GM23338 (cell line): ENCODE results near the gene PTPDC1. TPM values are rescaled to one million over a fixed set of nuclear protein-coding genes. Genes with fewer than 3 reads are reported as not detected.

ENCODE experiments used
- ATAC-seq: fragments of 200-7000 bp; cut with Tn5 transposase; 3 replicates; pipeline ENCODE4 v1.9.1; 2020
- DNase-seq: peaks from one replicate; pipeline ENCODE4 v3.0.0-alpha.2; 2015; ENCODE audit warnings: low spot score
- H2AFZ ChIP-seq: fragments of 200-600 bp; sonication (generic); 2 replicates; pipeline ENCODE4 v1.8.0; 2016; ENCODE audit warnings: antibody characterized with exemption, mild to moderate bottlenecking, moderate library complexity
- H3F3A ChIP-seq: fragments of 200-600 bp; sonication (generic); replicated peaks from 2 replicates; pipeline ENCODE4 v1.8.0; 2017; ENCODE audit warnings: antibody characterized with exemption, mixed run types, low read depth
- H3K27ac ChIP-seq: fragments of 200-600 bp; sonication (generic); 2 replicates; pipeline ENCODE4 v1.6.1; 2016; ENCODE audit warnings: low read depth
- H3K27me3 ChIP-seq: fragments of 200-600 bp; sonication (generic); 2 replicates; pipeline ENCODE4 v1.8.0; 2016; ENCODE audit warnings: mild to moderate bottlenecking, mixed run types, moderate library complexity; ENCODE audit not compliant: insufficient read depth
- H3K36me3 ChIP-seq: fragments of 200-600 bp; sonication (generic); 2 replicates; pipeline ENCODE4 v1.8.0; 2016; ENCODE audit warnings: mild to moderate bottlenecking; ENCODE audit not compliant: insufficient read depth
- H3K4me1 ChIP-seq: fragments of 200-600 bp; sonication (generic); 2 replicates; pipeline ENCODE4 v1.8.0; 2016; ENCODE audit warnings: mild to moderate bottlenecking, moderate library complexity; ENCODE audit not compliant: insufficient read depth
- H3K4me2 ChIP-seq: fragments of 200-600 bp; sonication (generic); 2 replicates; pipeline ENCODE4 v1.7.1; 2017; ENCODE audit warnings: mixed run types
- H3K4me3 ChIP-seq: fragments of 200-600 bp; sonication (generic); 2 replicates; pipeline ENCODE4 v1.6.1; 2016; ENCODE audit warnings: mixed run types
- H3K79me2 ChIP-seq: fragments of 200-600 bp; sonication (generic); replicated peaks from 2 replicates; pipeline ENCODE4 v1.8.0; 2017; ENCODE audit warnings: mild to moderate bottlenecking; ENCODE audit not compliant: insufficient read depth
- H3K9me2 ChIP-seq: fragments of 200-600 bp; sonication (generic); 2 replicates; pipeline ENCODE4 v1.8.0; 2017; ENCODE audit not compliant: insufficient read depth
- H4K20me1 ChIP-seq: fragments of 200-600 bp; sonication (generic); replicated peaks from 2 replicates; pipeline ENCODE4 v1.8.0; 2017; ENCODE audit warnings: mild to moderate bottlenecking; ENCODE audit not compliant: insufficient read depth
- H3K27ac Mint-ChIP-seq: 2 replicates; pipeline ENCODE4 v1.8.0; 2020; ENCODE audit warnings: inconsistent platforms, mild to moderate bottlenecking, moderate library complexity, mixed read lengths
- H3K27me3 Mint-ChIP-seq: 3 replicates; pipeline ENCODE4 v1.8.0; 2022; ENCODE audit warnings: low read depth, mild to moderate bottlenecking, moderate library complexity, mixed read lengths, inconsistent platforms; ENCODE audit not compliant: insufficient read depth, poor library complexity
- H3K36me3 Mint-ChIP-seq: 3 replicates; pipeline ENCODE4 v1.8.0; 2021; ENCODE audit warnings: low read depth, mild to moderate bottlenecking, inconsistent platforms, moderate library complexity, mixed read lengths
- H3K4me1 Mint-ChIP-seq: 3 replicates; pipeline ENCODE4 v1.8.0; 2020; ENCODE audit warnings: mild to moderate bottlenecking, inconsistent platforms, mixed read lengths
- H3K4me3 Mint-ChIP-seq: 3 replicates; pipeline ENCODE4 v1.8.0; 2021; ENCODE audit warnings: moderate library complexity, mild to moderate bottlenecking, inconsistent platforms, mixed read lengths
- H3K9me3 Mint-ChIP-seq: 3 replicates; pipeline ENCODE4 v1.8.0; 2020; ENCODE audit warnings: moderate library complexity, mild to moderate bottlenecking, inconsistent platforms, mixed read lengths
- EZH2 ChIP-seq: fragments of 200-600 bp; sonication (generic); IDR thresholded peaks from one replicate; pipeline ENCODE4 v1.8.0; 2017; ENCODE audit warnings: antibody characterized with exemption, mild to moderate bottlenecking, low read depth; ENCODE audit not compliant: unreplicated experiment
- EZH2phosphoT487 ChIP-seq: fragments of 200-600 bp; sonication (generic); IDR thresholded peaks from one replicate; pipeline ENCODE4 v1.8.1; 2018; ENCODE audit warnings: antibody characterized with exemption; ENCODE audit not compliant: unreplicated experiment
- ZNF114 ChIP-seq: fragments of 250-450 bp; sonication (Bioruptor Pico); IDR thresholded peaks from 2 replicates; pipeline ENCODE4 v1.5.0; 2020; ENCODE audit warnings: mild to moderate bottlenecking, moderate library complexity
- ZNF331 ChIP-seq: fragments of 250-450 bp; sonication (Bioruptor Pico); IDR thresholded peaks from 2 replicates; pipeline ENCODE4 v1.5.0; 2020; ENCODE audit warnings: low read depth, mild to moderate bottlenecking, moderate library complexity
- polyA plus RNA-seq: library from polyadenylated mRNA; unstranded; fragments of >200 nt; fragmentation: Nextera tagmentation; extraction: Ambion mirVana; gene quantifications from 2 replicates; pipeline ENCODE4 v1.2.1, GENCODE V29; 2016
- total RNA-seq: library from RNA; depleted of rRNA; stranded (reverse); fragments of >200 nt; shearing (Covaris generic); gene quantifications from 2 replicates; pipeline ENCODE4 v1.2.3, GENCODE V29; 2014
- TF ChIP-seq, protein P1 (sequence below): IDR thresholded peaks from 2 replicates; pipeline ENCODE4 v1.6.1; 2016; ENCODE audit warnings: antibody characterized with exemption
- TF ChIP-seq, protein P2 (sequence below): fragments of 250-450 bp; sonication (Bioruptor Pico); IDR thresholded peaks from 2 replicates; pipeline ENCODE4 v1.5.0; 2020; ENCODE audit warnings: mild to moderate bottlenecking, moderate library complexity

PTPDC1 gene
- total and polyA plus RNA-seq, 2 experiments from 2014 or later = 4.3 to 10.6 TPM

DNA sequence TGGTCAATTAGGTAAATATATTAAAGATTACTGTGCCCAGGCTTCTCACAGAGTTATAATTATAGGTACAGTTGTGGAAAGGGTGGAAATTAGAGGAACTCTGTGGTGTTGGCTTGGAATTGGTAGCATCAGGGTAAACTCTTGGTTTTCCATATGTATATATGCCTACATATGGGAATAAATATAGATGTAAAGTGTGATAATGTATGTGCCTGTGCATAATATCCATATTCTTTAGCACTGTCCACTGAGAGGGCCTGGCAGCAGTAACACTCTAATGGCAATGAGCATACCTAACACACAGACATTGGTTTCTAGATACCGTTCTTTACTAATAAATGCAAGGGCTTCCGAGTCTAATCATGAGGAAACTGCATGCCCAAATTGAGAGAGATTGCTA is 4.0 kb upstream of the PTPDC1 start:
- H3K27ac Mint-ChIP-seq = no peak overlapping the region
- no peak overlapping the region for H3K27ac ChIP-seq
- no peak overlapping the region for H3K4me3 Mint-ChIP-seq
- H3K9me3 Mint-ChIP-seq = no peaks in the 10 kb centered on the region
- H3K4me3 ChIP-seq = no peak overlapping the region
- H3K4me1 ChIP-seq = peaks cover 9% of the 10 kb centered on the region
- H3K9me2 ChIP-seq = no peaks in the 10 kb centered on the region
- H3K4me1 Mint-ChIP-seq = peaks cover 17% of the 10 kb centered on the region
- H3K36me3 ChIP-seq = no peaks in the 10 kb centered on the region
- H3K79me2 ChIP-seq = no peaks in the 10 kb centered on the region
- H4K20me1 ChIP-seq = no peaks in the 10 kb centered on the region
- H2AFZ ChIP-seq = no peak overlapping the region
- TF ChIP-seq ZNF331 (CRISPR knock-in tag) (no peak), EZH2 (no peak), EZH2phosphoT487 (no peak), ZNF114 (no peak)
- TF ChIP-seq, protein P1, sequence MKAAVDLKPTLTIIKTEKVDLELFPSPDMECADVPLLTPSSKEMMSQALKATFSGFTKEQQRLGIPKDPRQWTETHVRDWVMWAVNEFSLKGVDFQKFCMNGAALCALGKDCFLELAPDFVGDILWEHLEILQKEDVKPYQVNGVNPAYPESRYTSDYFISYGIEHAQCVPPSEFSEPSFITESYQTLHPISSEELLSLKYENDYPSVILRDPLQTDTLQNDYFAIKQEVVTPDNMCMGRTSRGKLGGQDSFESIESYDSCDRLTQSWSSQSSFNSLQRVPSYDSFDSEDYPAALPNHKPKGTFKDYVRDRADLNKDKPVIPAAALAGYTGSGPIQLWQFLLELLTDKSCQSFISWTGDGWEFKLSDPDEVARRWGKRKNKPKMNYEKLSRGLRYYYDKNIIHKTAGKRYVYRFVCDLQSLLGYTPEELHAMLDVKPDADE = no peak
- TF ChIP-seq, protein P2, sequence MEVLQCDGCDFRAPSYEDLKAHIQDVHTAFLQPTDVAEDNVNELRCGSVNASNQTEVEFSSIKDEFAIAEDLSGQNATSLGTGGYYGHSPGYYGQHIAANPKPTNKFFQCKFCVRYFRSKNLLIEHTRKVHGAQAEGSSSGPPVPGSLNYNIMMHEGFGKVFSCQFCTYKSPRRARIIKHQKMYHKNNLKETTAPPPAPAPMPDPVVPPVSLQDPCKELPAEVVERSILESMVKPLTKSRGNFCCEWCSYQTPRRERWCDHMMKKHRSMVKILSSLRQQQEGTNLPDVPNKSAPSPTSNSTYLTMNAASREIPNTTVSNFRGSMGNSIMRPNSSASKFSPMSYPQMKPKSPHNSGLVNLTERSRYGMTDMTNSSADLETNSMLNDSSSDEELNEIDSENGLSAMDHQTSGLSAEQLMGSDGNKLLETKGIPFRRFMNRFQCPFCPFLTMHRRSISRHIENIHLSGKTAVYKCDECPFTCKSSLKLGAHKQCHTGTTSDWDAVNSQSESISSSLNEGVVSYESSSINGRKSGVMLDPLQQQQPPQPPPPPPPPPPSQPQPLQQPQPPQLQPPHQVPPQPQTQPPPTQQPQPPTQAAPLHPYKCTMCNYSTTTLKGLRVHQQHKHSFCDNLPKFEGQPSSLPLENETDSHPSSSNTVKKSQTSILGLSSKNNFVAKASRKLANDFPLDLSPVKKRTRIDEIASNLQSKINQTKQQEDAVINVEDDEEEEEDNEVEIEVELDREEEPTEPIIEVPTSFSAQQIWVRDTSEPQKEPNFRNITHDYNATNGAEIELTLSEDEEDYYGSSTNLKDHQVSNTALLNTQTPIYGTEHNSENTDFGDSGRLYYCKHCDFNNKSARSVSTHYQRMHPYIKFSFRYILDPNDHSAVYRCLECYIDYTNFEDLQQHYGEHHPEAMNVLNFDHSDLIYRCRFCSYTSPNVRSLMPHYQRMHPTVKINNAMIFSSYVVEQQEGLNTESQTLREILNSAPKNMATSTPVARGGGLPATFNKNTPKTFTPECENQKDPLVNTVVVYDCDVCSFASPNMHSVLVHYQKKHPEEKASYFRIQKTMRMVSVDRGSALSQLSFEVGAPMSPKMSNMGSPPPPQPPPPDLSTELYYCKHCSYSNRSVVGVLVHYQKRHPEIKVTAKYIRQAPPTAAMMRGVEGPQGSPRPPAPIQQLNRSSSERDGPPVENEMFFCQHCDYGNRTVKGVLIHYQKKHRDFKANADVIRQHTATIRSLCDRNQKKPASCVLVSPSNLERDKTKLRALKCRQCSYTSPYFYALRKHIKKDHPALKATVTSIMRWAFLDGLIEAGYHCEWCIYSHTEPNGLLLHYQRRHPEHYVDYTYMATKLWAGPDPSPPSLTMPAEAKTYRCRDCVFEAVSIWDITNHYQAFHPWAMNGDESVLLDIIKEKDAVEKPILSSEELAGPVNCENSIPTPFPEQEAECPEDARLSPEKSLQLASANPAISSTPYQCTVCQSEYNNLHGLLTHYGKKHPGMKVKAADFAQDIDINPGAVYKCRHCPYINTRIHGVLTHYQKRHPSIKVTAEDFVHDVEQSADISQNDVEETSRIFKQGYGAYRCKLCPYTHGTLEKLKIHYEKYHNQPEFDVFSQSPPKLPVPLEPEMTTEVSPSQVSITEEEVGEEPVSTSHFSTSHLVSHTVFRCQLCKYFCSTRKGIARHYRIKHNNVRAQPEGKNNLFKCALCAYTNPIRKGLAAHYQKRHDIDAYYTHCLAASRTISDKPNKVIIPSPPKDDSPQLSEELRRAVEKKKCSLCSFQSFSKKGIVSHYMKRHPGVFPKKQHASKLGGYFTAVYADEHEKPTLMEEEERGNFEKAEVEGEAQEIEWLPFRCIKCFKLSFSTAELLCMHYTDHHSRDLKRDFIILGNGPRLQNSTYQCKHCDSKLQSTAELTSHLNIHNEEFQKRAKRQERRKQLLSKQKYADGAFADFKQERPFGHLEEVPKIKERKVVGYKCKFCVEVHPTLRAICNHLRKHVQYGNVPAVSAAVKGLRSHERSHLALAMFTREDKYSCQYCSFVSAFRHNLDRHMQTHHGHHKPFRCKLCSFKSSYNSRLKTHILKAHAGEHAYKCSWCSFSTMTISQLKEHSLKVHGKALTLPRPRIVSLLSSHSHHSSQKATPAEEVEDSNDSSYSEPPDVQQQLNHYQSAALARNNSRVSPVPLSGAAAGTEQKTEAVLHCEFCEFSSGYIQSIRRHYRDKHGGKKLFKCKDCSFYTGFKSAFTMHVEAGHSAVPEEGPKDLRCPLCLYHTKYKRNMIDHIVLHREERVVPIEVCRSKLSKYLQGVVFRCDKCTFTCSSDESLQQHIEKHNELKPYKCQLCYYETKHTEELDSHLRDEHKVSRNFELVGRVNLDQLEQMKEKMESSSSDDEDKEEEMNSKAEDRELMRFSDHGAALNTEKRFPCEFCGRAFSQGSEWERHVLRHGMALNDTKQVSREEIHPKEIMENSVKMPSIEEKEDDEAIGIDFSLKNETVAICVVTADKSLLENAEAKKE (CRISPR knock-in tag) = no peak
- H3K27me3 ChIP-seq = no peaks in the 10 kb centered on the region
- H3F3A ChIP-seq = no peaks in the 10 kb centered on the region
- peaks cover 1% of the 10 kb centered on the region for H3K27me3 Mint-ChIP-seq
- DNase-seq (no peak), ATAC-seq (no peak)
- no peaks in the 10 kb centered on the region for H3K36me3 Mint-ChIP-seq
- H3K4me2 ChIP-seq = no peak overlapping the region
